ENCODE results near the gene MPP3. TPM values are rescaled to one million over a fixed set of nuclear protein-coding genes. Genes with fewer than 3 reads are reported as not detected.

MPP3 gene
- total and polyA plus RNA-seq, 2 of the 4 experiments (the other 2 are of a cell fraction) = 5.7 to 11.9 TPM

- H3K4me1 ChIP-seq (ENCODE audit: control insufficient read depth, insufficient read depth, low read length) = peaks cover 6% of the 10 kb centered on the region
- H2AK9ac ChIP-seq (replicated peaks; ENCODE audit: low read depth, low read length, poor library complexity) = no peak overlapping the region
- H3K9me1 ChIP-seq (ENCODE audit: insufficient read depth, low read length) = 0 out of 2 replicates have a peak, but pooled peaks cover 7% of the 10 kb centered on the region
- no peaks in the 10 kb centered on the region for H3K9me3 ChIP-seq (ENCODE audit: control insufficient read depth, insufficient read depth, low read length)
- H2BK5ac ChIP-seq (ENCODE audit: low read depth, low read length, poor library complexity, severe bottlenecking) = no peak overlapping the region
- H3K56ac ChIP-seq (ENCODE audit: extremely low read depth, insufficient read depth, low read length) = no peak overlapping the region
- H4K20me1 ChIP-seq (ENCODE audit: insufficient read depth, low read length) = no peaks in the 10 kb centered on the region
- H3K4me3 ChIP-seq (ENCODE audit: insufficient read depth, low read depth, low read length) = no peak overlapping the region
- H3K23ac ChIP-seq (ENCODE audit: low read depth, low read length) = no peak overlapping the region
- peaks cover 14% of the 10 kb centered on the region for H3K36me3 ChIP-seq (ENCODE audit: control insufficient read depth, insufficient read depth, low read length)
- H3K9ac ChIP-seq (ENCODE audit: low read depth, low read length) = no peak overlapping the region
- no peaks in the 10 kb centered on the region for H3K27me3 ChIP-seq (ENCODE audit: control insufficient read depth, insufficient read depth, low read length)
- H2AFZ ChIP-seq (replicated peaks; ENCODE audit: low read length, poor library complexity) = no peak overlapping the region
- ATAC-seq (ENCODE audit: low read depth) (no peak), DNase-seq (no peak)
- no peak overlapping the region for H3K27ac ChIP-seq (ENCODE audit: insufficient read depth, low read length)
- in situ Hi-C loops (cut with MboI; ENCODE audit: low sequenced_read_pairs) (no loop called here), dilution Hi-C loops (cut with HindIII; ENCODE audit: low sequenced_read_pairs, unreplicated experiment) (no loop called here), intact Hi-C loops (cut with micrococcal nuclease) (no loop called here)
- H3K79me1 ChIP-seq (ENCODE audit: low read depth in 1 of 2, low read length in 2 of 2) = peaks cover 0 to 14% of the 10 kb centered on the region in 2 experiments; a peak in 1 of 4 replicates
- H3K4me2 ChIP-seq (ENCODE audit: low read depth, low read length) = no peak overlapping the region
- no peak overlapping the region for H3K14ac ChIP-seq (replicated peaks; ENCODE audit: low read depth, low read length)
- BruUV-seq (replicated peaks) = no TSS peak
- no peak overlapping the region for H2BK120ac ChIP-seq (ENCODE audit: low read depth, low read length)
- H2AK5ac ChIP-seq (ENCODE audit: low read depth, low read length) = no peak overlapping the region
- no peak overlapping the region for H4K8ac ChIP-seq (ENCODE audit: low read depth in 2 of 2, low read length in 2 of 2)
- no peak overlapping the region for H2BK20ac ChIP-seq (ENCODE audit: low read depth, low read length)
- POLR2A ChIA-PET (ENCODE audit: unreplicated experiment) = no interaction called here
- TF ChIP-seq POLR2A (IDR thresholded peaks at IDR 0.05; ENCODE audit: low read depth, low read length) (no peak), MAFK (IDR thresholded peaks at IDR 0.05; ENCODE audit: low read depth, low read length) (no peak), CEBPB (IDR thresholded peaks at IDR 0.05; ENCODE audit: low read depth, low read length) (no peak), RFX5 (IDR thresholded peaks at IDR 0.05; ENCODE audit: low read depth, low read length) (no peak), FOS (IDR thresholded peaks at IDR 0.05; ENCODE audit: low read depth, low read length) (no peak), RCOR1 (IDR thresholded peaks at IDR 0.05; ENCODE audit: insufficient replicate concordance, low read length) (no peak), MAZ (IDR thresholded peaks at IDR 0.05; ENCODE audit: borderline replicate concordance, low read depth, low read length) (no peak), CHD1 (IDR thresholded peaks at IDR 0.05; ENCODE audit: low read depth, low read length) (no peak), RAD21 (IDR thresholded peaks at IDR 0.05; ENCODE audit: low read length) (no peak), CTCF (conservative IDR thresholded peaks at IDR 0.05; ENCODE audit: low read depth, low read length) (no peak)
- no peak overlapping the region for H4K91ac ChIP-seq (ENCODE audit: insufficient read depth, low read depth, low read length)
- no peak overlapping the region for H3K18ac ChIP-seq (ENCODE audit: low read depth, low read length)
- no peak overlapping the region for H4K5ac ChIP-seq (ENCODE audit: low read depth, low read length)
- WGBS, 2 experiments (ENCODE audit: extremely low coverage in 2 of 2, insufficient read length in 1 of 2) = 100% methylated on average over 2 of the region's 14 CpGs; no CpG with 5 or more reads in 1 of the 2 experiments
- no peak overlapping the region for H3K4ac ChIP-seq (ENCODE audit: low read depth, low read length)
- no peak overlapping the region for H2BK15ac ChIP-seq (ENCODE audit: low read depth, low read length)
- CTCF ChIA-PET = no interaction called here
Observed at GRCh38 chr17:43820759-43821158, 12.2 kb downstream of the MPP3 start.
